ENCODE data around the gene CPO.

Gene CPO

GRCh38 chr2:207008105-207008990 lies 69.0 kb downstream of the CPO start:
- H3K4me3 ChIP-seq (ENCODE audit: low read depth, low read length), result no peak overlapping the region

- H3K4me3 ChIP-seq (ENCODE audit: low read depth, low read length), result no peak overlapping the region
These were observed 73.1 kb downstream of the CPO start for GRCh38 chr2:207012461-207012860.

GRCh38 chr2:207014424-207014823 lies 75.1 kb downstream of the CPO start:
- no peak overlapping the region for H3K4me3 ChIP-seq (ENCODE audit: low read depth, low read length)

GRCh38 chr2:207015901-207016300 lies 76.6 kb downstream of the CPO start:
- H3K4me3 ChIP-seq (ENCODE audit: low read depth, low read length), result no peak overlapping the region

All from iPS-11a (cell line).